GM18858 (cell line): ENCODE data around the gene EMILIN2.
"Not testable (repeated sequence)": the region's sequence is repeated elsewhere in the genome, so short reads cannot be mapped to it uniquely, and the experiment has no call there.

ENCODE experiments used
- ATAC-seq: cut with Tn5 transposase; IDR thresholded peaks from one replicate; pipeline ENCODE4 v1.9.1; 2021; ENCODE audit not compliant: unreplicated experiment

The EMILIN2 gene

GRCh38 chr18:2913398-2914005, 66.7 kb downstream of the EMILIN2 start:
- no peak for ATAC-seq

GRCh38 chr18:2914185-2914880, 67.5 kb downstream of the EMILIN2 start:
- ATAC-seq = no peak

- no peak for ATAC-seq
These were observed 68.1 kb downstream of the EMILIN2 start for GRCh38 chr18:2914881-2915240.

- ATAC-seq = not testable (repeated sequence)
These were observed 68.7 kb downstream of the EMILIN2 start for GRCh38 chr18:2915486-2915885.

- ATAC-seq = no peak
These were observed 69.4 kb downstream of the EMILIN2 start for GRCh38 chr18:2916184-2916583.

- ATAC-seq = no peak
These were observed 70.6 kb downstream of the EMILIN2 start for GRCh38 chr18:2917259-2918047.

GRCh38 chr18:2918761-2919550, 72.2 kb downstream of the EMILIN2 start:
- no peak for ATAC-seq

- ATAC-seq = no peak
These were observed 72.8 kb downstream of the EMILIN2 start for GRCh38 chr18:2919600-2919999.

- no peak for ATAC-seq
These were observed 73.2 kb downstream of the EMILIN2 start for GRCh38 chr18:2920027-2920426.

- ATAC-seq = no peak
These were observed 73.9 kb downstream of the EMILIN2 start for GRCh38 chr18:2920546-2921343.

GRCh38 chr18:2921778-2922177, 75.0 kb downstream of the EMILIN2 start:
- no peak for ATAC-seq

- ATAC-seq = no peak
These were observed 76.7 kb downstream of the EMILIN2 start for GRCh38 chr18:2923464-2923863.

GRCh38 chr18:2924920-2925319, 78.1 kb downstream of the EMILIN2 start:
- no peak for ATAC-seq

GRCh38 chr18:2926528-2926927, 79.7 kb downstream of the EMILIN2 start:
- ATAC-seq = no peak

GRCh38 chr18:2927745-2928144, 80.9 kb downstream of the EMILIN2 start:
- no peak for ATAC-seq

- no peak for ATAC-seq
These were observed 85.7 kb downstream of the EMILIN2 start for GRCh38 chr18:2932247-2933181.

GRCh38 chr18:2933995-2934394, 87.2 kb downstream of the EMILIN2 start:
- ATAC-seq = no peak

GRCh38 chr18:2935438-2936192, 88.8 kb downstream of the EMILIN2 start:
- ATAC-seq = no peak

GRCh38 chr18:2939317-2939716, 92.5 kb downstream of the EMILIN2 start:
- ATAC-seq = no peak
